RWPE2 (cell line): ENCODE measurements around the gene HKDC1.

Source experiments
- ATAC-seq: fragments of 200-7000 bp; cut with Tn5 transposase; 3 replicates; pipeline ENCODE4 v1.9.1; 2021; ENCODE audit warnings: low read depth
- DNase-seq: peaks from one replicate; pipeline ENCODE4 v3.0.0-alpha.2; 2020; ENCODE audit warnings: low spot score
- H3K27ac ChIP-seq: fragments of 450-650 bp; 2 replicates; pipeline ENCODE4 v1.5.1; 2017; ENCODE audit warnings: mild to moderate bottlenecking; ENCODE audit not compliant: poor library complexity, severe bottlenecking
- H3K27me3 ChIP-seq: fragments of 250-450 bp; sonication (Bioruptor Pico); 2 replicates; pipeline ENCODE4 v1.5.1; 2021; ENCODE audit warnings: mild to moderate bottlenecking, moderate library complexity; ENCODE audit not compliant: insufficient read depth, poor library complexity, severe bottlenecking
- H3K36me3 ChIP-seq: fragments of 250-450 bp; sonication (Bioruptor Pico); 2 replicates; pipeline ENCODE4 v1.5.1; 2020; ENCODE audit warnings: low read depth, mild to moderate bottlenecking, moderate library complexity
- H3K4me1 ChIP-seq: fragments of 250-450 bp; sonication (Bioruptor Pico); 2 replicates; pipeline ENCODE4 v1.5.1; 2021; ENCODE audit warnings: mild to moderate bottlenecking, moderate library complexity; ENCODE audit not compliant: insufficient read depth, poor library complexity, severe bottlenecking
- H3K4me3 ChIP-seq: fragments of 250-450 bp; sonication (Bioruptor Pico); 2 replicates; pipeline ENCODE4 v1.5.1; 2021; ENCODE audit warnings: mild to moderate bottlenecking, moderate library complexity; ENCODE audit not compliant: severe bottlenecking
- H3K9me3 ChIP-seq: fragments of 250-450 bp; sonication (Bioruptor Pico); 2 replicates; pipeline ENCODE4 v1.5.1; 2021; ENCODE audit warnings: mild to moderate bottlenecking, moderate library complexity; ENCODE audit not compliant: severe bottlenecking
- TF ChIP-seq, protein P1 (sequence below): fragments of 450-650 bp; IDR thresholded peaks from one replicate; pipeline ENCODE4 v1.5.1; 2017; ENCODE audit warnings: mild to moderate bottlenecking, moderate library complexity; ENCODE audit not compliant: poor library complexity, severe bottlenecking

The HKDC1 gene

DNA sequence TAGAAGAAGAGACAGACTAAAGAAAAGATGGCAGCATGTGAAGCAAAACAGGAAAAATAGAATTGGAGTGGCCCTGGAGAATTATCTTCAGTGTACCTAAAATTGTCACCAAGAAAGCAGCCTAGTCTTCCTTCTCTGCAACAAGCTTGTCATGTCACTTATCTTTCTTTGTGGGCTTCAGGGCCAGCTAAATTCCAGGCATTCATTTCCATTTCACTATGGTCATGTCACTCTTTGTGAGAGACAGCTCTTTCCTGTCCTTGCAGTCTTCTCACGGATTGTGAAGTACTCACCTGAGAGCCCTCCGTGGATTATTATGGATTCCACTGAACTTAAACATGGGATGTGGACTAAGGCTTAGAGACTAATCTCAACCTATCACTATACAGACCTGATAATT, 9.0 kb upstream of the HKDC1 start:
- TF ChIP-seq, protein P1, sequence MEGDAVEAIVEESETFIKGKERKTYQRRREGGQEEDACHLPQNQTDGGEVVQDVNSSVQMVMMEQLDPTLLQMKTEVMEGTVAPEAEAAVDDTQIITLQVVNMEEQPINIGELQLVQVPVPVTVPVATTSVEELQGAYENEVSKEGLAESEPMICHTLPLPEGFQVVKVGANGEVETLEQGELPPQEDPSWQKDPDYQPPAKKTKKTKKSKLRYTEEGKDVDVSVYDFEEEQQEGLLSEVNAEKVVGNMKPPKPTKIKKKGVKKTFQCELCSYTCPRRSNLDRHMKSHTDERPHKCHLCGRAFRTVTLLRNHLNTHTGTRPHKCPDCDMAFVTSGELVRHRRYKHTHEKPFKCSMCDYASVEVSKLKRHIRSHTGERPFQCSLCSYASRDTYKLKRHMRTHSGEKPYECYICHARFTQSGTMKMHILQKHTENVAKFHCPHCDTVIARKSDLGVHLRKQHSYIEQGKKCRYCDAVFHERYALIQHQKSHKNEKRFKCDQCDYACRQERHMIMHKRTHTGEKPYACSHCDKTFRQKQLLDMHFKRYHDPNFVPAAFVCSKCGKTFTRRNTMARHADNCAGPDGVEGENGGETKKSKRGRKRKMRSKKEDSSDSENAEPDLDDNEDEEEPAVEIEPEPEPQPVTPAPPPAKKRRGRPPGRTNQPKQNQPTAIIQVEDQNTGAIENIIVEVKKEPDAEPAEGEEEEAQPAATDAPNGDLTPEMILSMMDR: no peak
- Histone ChIP-seq H3K36me3 (peaks cover 25% of the 10 kb centered on the region), H3K4me1 (peaks cover 9% of the 10 kb centered on the region), H3K27me3 (no peaks in the 10 kb centered on the region), H3K4me3 (no peak overlapping the region), H3K9me3 (no peaks in the 10 kb centered on the region), H3K27ac (no peak overlapping the region)
- ATAC-seq (no peak), DNase-seq (no peak)

DNA sequence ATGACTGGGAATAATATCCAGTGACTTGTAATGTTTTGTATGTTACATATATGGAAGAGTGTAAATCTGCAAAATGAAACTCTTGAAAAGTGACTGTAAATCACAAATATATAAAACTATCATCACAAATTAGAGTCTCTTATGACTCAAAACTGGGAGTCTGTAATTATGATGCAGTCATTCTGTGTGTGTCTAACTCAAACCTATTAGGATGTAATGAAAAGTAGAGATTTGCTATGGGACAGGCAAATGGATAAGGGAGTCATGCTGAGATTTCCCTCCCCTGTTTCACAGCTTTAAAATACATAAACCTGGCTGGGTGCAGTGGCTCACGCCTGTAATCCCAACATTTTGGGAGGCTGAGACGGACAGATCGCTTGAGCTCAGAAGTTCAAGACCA, 8.6 kb upstream of the HKDC1 start:
- Histone ChIP-seq H3K4me3 (no peak overlapping the region), H3K36me3 (peaks cover 21% of the 10 kb centered on the region), H3K9me3 (no peaks in the 10 kb centered on the region), H3K27me3 (no peaks in the 10 kb centered on the region), H3K27ac (no peak overlapping the region), H3K4me1 (peaks cover 11% of the 10 kb centered on the region)
- DNase-seq (no peak), ATAC-seq (no peak)
- TF ChIP-seq, protein P1: no peak

DNA sequence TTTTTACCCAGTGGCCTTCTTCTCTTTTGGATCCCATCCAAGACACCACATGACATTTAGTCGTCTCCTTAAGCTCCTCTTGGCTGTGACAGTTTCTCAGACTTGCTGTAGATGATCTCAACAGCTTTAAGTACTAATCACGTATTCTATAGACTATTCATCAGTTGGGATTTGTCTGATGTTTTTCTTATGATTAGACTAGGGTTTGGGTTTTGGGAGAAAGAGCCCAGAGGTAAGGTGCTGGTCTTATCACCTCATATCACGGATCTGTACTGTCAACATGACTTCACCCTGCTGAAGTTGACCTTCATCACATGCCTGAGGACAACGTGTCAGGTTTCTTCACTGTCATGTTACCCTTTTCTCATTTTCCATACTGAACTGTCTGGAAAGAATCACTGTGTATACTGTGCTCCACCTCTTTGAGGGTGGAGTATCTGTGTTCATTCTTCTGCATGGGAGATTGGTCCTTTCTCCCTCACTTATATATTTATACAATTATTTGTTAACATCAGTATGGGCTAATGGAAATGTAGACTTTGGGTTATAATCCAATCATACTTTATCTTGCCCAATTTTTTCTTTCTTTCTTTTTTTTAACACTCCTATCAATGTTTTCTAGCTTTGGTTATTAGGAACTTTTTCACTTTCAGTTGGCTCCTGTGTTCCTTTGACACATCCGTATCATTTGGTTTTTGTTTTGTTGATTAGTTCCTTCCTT, 6.4 kb upstream of the HKDC1 start:
- H3K27ac ChIP-seq: no peak overlapping the region
- ATAC-seq (no peak), DNase-seq (no peak)
- no peaks in the 10 kb centered on the region for H3K9me3 ChIP-seq
- no peaks in the 10 kb centered on the region for H3K36me3 ChIP-seq
- H3K4me3 ChIP-seq: no peak overlapping the region
- peaks cover 30% of the 10 kb centered on the region for H3K4me1 ChIP-seq
- TF ChIP-seq, protein P1: no peak
- no peaks in the 10 kb centered on the region for H3K27me3 ChIP-seq

DNA sequence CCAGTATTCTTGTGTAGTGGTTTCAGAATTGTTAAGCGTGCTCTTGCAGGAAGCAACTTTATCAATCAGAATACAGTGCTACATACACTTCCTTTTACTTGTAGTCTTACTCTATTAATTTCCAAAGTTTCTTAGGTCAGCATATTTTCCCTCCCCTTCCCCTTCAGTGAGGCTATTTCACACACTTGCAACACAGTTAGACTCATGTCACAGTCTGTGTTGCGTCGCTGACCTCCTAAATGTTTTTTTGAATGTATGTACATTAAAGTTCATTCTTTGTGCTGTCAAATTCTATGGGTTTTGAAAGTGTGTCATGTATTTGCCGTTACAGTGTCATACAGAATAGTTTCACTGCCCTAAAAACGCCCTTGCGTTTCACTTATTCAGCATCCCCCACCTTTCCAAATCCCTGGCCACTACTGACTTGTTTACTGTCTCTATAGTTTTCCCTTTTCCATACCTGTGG, 5.4 kb upstream of the HKDC1 start:
- H3K9me3 ChIP-seq: no peaks in the 10 kb centered on the region
- ATAC-seq (no peak), DNase-seq (no peak)
- peaks cover 30% of the 10 kb centered on the region for H3K4me1 ChIP-seq
- no peaks in the 10 kb centered on the region for H3K36me3 ChIP-seq
- no peak overlapping the region for H3K27ac ChIP-seq
- no peak overlapping the region for H3K4me3 ChIP-seq
- no peaks in the 10 kb centered on the region for H3K27me3 ChIP-seq
- TF ChIP-seq, protein P1: no peak

DNA sequence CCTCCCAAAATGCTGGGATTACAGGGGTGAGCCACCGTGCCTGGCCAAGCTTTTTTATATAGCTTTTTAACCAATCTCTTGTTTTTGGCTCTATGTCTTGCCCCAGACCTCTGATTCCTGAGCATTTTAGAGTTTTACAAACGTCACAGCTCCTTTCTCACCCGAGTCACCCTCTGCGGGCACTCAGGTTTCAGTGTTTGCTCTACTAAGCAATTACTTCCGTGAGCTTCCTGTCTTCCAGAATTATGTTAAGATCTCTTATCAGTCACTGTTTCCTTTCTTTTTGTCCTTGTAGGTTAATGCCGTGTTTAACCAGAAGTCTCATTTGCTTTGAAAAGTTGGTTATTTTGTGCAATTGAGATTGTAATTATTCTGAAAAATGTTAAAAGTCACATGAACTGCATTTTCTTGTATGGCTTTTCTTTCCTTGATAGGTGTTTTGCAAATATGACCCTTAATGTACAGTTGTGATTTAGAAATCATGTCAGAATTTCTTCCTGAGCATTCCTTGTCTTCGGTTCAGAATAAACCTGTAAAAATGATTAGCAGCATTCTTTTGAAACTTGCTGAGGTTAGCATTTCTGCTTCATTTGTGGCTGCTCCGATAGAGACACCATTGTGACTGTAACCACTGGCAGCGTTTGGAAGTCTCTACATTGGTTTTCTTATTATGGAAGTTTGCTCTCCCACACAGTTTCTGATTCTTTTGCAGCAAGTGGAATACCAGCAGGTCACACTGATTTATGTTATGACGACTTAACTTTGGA, 4.5 kb upstream of the HKDC1 start:
- H3K27ac ChIP-seq: peak overlapping the region; percentile 56
- H3K4me1 ChIP-seq: peaks cover 30% of the 10 kb centered on the region
- H3K9me3 ChIP-seq: no peaks in the 10 kb centered on the region
- H3K4me3 ChIP-seq: no peak overlapping the region
- no peaks in the 10 kb centered on the region for H3K36me3 ChIP-seq
- DNase-seq: no peak
- TF ChIP-seq, protein P1: no peak
- H3K27me3 ChIP-seq: no peaks in the 10 kb centered on the region
- ATAC-seq: no peak
